ENCODE data around the gene LASP1. TPM values are rescaled to one million over a fixed set of nuclear protein-coding genes. Genes with fewer than 3 reads are reported as not detected.

Gene LASP1
- total and polyA plus RNA-seq, 2 of the 4 experiments (the other 2 are of a cell fraction) = 79.8 to 262 TPM

GRCh38 chr17:38888842-38889241, 19.0 kb downstream of the LASP1 start:
- TF ChIP-seq RFX5 (IDR thresholded peaks at IDR 0.05; ENCODE audit: low read depth, low read length) (no peak), USF2 (IDR thresholded peaks at IDR 0.05; ENCODE audit: low read depth, low read length) (no peak), ELK1 (IDR thresholded peaks at IDR 0.05; ENCODE audit: borderline replicate concordance, low read depth, low read length) (no peak), MAFK (IDR thresholded peaks at IDR 0.05; ENCODE audit: low read depth, low read length) (no peak), RAD21 (IDR thresholded peaks at IDR 0.05; ENCODE audit: low read length) (no peak), MAZ (IDR thresholded peaks at IDR 0.05; ENCODE audit: borderline replicate concordance, low read depth, low read length) (no peak), MXI1 (IDR thresholded peaks at IDR 0.05; ENCODE audit: borderline replicate concordance, low read depth, low read length) (no peak), SMC3 (IDR thresholded peaks at IDR 0.05; ENCODE audit: low read depth, low read length) (no peak), CEBPB (IDR thresholded peaks at IDR 0.05; ENCODE audit: low read depth, low read length) (no peak), POLR2A (IDR thresholded peaks at IDR 0.05; ENCODE audit: low read depth, low read length) (no peak), CHD1 (IDR thresholded peaks at IDR 0.05; ENCODE audit: low read depth, low read length) (no peak), RCOR1 (IDR thresholded peaks at IDR 0.05; ENCODE audit: insufficient replicate concordance, low read length) (no peak), CTCF (conservative IDR thresholded peaks at IDR 0.05; ENCODE audit: low read depth, low read length) (no peak), NFE2L2 (IDR thresholded peaks at IDR 0.05; ENCODE audit: low read depth, low read length) (no peak)
- no peak overlapping the region for H2BK120ac ChIP-seq (ENCODE audit: low read depth, low read length)
- ChIA-PET CTCF (interaction anchor here (0.6 kb wide), 1 partner anchor 28 kb away, joined by 3 read pairs; no protein-coding TSS in a partner anchor), POLR2A (ENCODE audit: unreplicated experiment) (no interaction called here)
- peaks cover 38% of the 10 kb centered on the region for H3K9me1 ChIP-seq (ENCODE audit: insufficient read depth, low read length)
- peaks cover 100% of the 10 kb centered on the region for H4K20me1 ChIP-seq (ENCODE audit: insufficient read depth, low read length)
- H2BK15ac ChIP-seq (ENCODE audit: low read depth, low read length) = no peak overlapping the region
- no peak overlapping the region for H3K4me2 ChIP-seq (ENCODE audit: low read depth, low read length)
- no peak for ATAC-seq (ENCODE audit: low read depth)
- no peak overlapping the region for H4K5ac ChIP-seq (ENCODE audit: low read depth, low read length)
- H3K23ac ChIP-seq (ENCODE audit: low read depth, low read length) = no peak overlapping the region
- peaks cover 27% of the 10 kb centered on the region for H3K4me1 ChIP-seq (ENCODE audit: control insufficient read depth, insufficient read depth, low read length)
- in situ Hi-C loops (cut with MboI; ENCODE audit: low sequenced_read_pairs) (no loop called here), intact Hi-C loops (cut with micrococcal nuclease) (no loop called here), dilution Hi-C loops (cut with HindIII; ENCODE audit: low sequenced_read_pairs, unreplicated experiment) (no loop called here)
- BruUV-seq (replicated peaks) = no TSS peak
- no peak overlapping the region for H4K8ac ChIP-seq (ENCODE audit: low read depth in 2 of 2, low read length in 2 of 2)
- peaks cover 81% of the 10 kb centered on the region for H3K36me3 ChIP-seq (ENCODE audit: control insufficient read depth, insufficient read depth, low read length)
- H2BK5ac ChIP-seq (ENCODE audit: low read depth, low read length, poor library complexity, severe bottlenecking) = no peak overlapping the region
- H3K79me1 ChIP-seq (ENCODE audit: low read depth in 1 of 2, low read length in 2 of 2) = peaks cover 25 to 91% of the 10 kb centered on the region in 2 experiments; a peak in 3 of 4 replicates
- no peak overlapping the region for H3K4ac ChIP-seq (ENCODE audit: low read depth, low read length)
- H3K27ac ChIP-seq (ENCODE audit: insufficient read depth, low read length) = no peak overlapping the region
- H3K9me3 ChIP-seq (ENCODE audit: control insufficient read depth, insufficient read depth, low read length) = no peaks in the 10 kb centered on the region
- H2AK5ac ChIP-seq (ENCODE audit: low read depth, low read length) = no peak overlapping the region; the same call in 1 of the 2 replicates
- H3K9ac ChIP-seq (ENCODE audit: low read depth, low read length) = no peak overlapping the region
- H4K91ac ChIP-seq (ENCODE audit: insufficient read depth, low read depth, low read length) = no peak overlapping the region
- H3K4me3 ChIP-seq (ENCODE audit: insufficient read depth, low read depth, low read length) = no peak overlapping the region
- H3K14ac ChIP-seq (replicated peaks; ENCODE audit: low read depth, low read length) = no peak overlapping the region
- H2BK20ac ChIP-seq (ENCODE audit: low read depth, low read length) = no peak overlapping the region
- 95% methylated on average over 3 of the region's 9 CpGs; no CpG with 5 or more reads in 1 of the 2 experiments for WGBS, 2 experiments (ENCODE audit: extremely low coverage in 2 of 2, insufficient read length in 1 of 2)
- no peak for DNase-seq
- H3K56ac ChIP-seq (ENCODE audit: extremely low read depth, insufficient read depth, low read length) = no peak overlapping the region
- H3K18ac ChIP-seq (ENCODE audit: low read depth, low read length) = no peak overlapping the region
- H2AK9ac ChIP-seq (replicated peaks; ENCODE audit: low read depth, low read length, poor library complexity) = no peak overlapping the region
- no peak overlapping the region for H2AFZ ChIP-seq (replicated peaks; ENCODE audit: low read length, poor library complexity)
- H3K27me3 ChIP-seq (ENCODE audit: control insufficient read depth, insufficient read depth, low read length) = no peaks in the 10 kb centered on the region

Measured in IMR-90 (cell line).